ENCODE results near the gene ZNF189. TPM values are rescaled to one million over a fixed set of nuclear protein-coding genes. Genes with fewer than 3 reads are reported as not detected.

The ZNF189 gene
- total and polyA plus RNA-seq, 7 donors: 6.1 to 31.3 (median 10.5) TPM

DNA sequence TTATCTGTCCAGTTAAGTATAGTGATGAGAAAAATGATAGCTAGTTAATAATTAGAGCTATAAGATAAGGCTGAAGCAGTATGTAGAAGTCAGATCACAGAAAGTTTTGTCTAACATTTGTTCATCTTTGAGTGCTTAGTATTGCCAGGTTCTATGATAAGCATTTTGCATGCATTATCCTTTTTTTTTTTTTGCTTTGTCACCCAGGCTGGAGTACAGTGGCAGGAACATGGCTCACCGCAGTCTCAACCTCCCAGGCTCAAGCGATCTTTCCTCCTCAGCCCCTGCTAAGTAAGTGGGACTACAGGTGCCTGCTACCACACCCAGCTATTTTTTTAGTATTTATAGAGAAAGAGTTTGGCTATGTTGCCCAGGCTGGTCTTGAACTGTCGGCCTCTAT is 31.3 kb upstream of the ZNF189 start:
- no peaks in the 10 kb centered on the region for H3K27me3 ChIP-seq (ENCODE audit: insufficient read depth in 3 of 3, low read length in 2 of 3)
- TF ChIP-seq, protein P1, sequence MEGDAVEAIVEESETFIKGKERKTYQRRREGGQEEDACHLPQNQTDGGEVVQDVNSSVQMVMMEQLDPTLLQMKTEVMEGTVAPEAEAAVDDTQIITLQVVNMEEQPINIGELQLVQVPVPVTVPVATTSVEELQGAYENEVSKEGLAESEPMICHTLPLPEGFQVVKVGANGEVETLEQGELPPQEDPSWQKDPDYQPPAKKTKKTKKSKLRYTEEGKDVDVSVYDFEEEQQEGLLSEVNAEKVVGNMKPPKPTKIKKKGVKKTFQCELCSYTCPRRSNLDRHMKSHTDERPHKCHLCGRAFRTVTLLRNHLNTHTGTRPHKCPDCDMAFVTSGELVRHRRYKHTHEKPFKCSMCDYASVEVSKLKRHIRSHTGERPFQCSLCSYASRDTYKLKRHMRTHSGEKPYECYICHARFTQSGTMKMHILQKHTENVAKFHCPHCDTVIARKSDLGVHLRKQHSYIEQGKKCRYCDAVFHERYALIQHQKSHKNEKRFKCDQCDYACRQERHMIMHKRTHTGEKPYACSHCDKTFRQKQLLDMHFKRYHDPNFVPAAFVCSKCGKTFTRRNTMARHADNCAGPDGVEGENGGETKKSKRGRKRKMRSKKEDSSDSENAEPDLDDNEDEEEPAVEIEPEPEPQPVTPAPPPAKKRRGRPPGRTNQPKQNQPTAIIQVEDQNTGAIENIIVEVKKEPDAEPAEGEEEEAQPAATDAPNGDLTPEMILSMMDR (IDR thresholded peaks at IDR 0.05): no peak
- H3K4me1 ChIP-seq: no peaks in the 10 kb centered on the region
- ATAC-seq: no peak
- H3K9me3 ChIP-seq: no peaks in the 10 kb centered on the region
- no peak for DNase-seq
- H3K4me3 ChIP-seq: no peak overlapping the region
- H3K36me3 ChIP-seq (ENCODE audit: insufficient read depth in 1 of 2, low read depth in 1 of 2): no peaks in the 10 kb centered on the region
- intact Hi-C loops (cut with DNase I): no loop called here
- H3K27ac ChIP-seq: no peak overlapping the region
- WGBS, 3 donors: 91 to 95% (median 94%) methylated on average over 3 of the region's 3 CpGs

DNA sequence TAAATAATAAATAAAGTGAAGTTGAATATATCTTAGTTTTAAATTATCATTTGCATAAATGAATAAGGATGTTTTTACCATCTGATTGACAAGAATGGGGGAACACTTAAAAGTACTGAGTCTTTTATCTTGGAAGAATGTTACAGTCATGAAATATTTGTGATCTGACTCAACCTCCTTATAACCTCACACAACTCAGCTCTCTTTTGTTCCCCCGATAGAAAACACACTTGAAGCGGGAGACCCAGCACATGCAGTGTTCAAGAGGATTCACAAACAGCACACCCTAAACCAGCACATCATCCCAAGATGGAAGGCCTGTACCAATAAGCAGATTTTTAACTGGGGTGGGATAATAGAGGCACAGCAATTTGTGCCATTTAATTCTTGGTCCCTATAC is 29.4 kb upstream of the ZNF189 start:
- ATAC-seq (no peak), DNase-seq (no peak)
- Histone ChIP-seq H3K4me3 (no peak overlapping the region), H3K36me3 (ENCODE audit: insufficient read depth in 1 of 2, low read depth in 1 of 2) (no peaks in the 10 kb centered on the region), H3K9me3 (no peaks in the 10 kb centered on the region), H3K27ac (no peak overlapping the region), H3K4me1 (no peaks in the 10 kb centered on the region), H3K27me3 (ENCODE audit: insufficient read depth in 3 of 3, low read length in 2 of 3) (no peaks in the 10 kb centered on the region)
- intact Hi-C loops (cut with DNase I): no loop called here
- TF ChIP-seq, protein P1 (IDR thresholded peaks at IDR 0.05): no peak
- 89 to 92% (median 90%) methylated on average over 2 of the region's 2 CpGs for WGBS, 3 donors

DNA sequence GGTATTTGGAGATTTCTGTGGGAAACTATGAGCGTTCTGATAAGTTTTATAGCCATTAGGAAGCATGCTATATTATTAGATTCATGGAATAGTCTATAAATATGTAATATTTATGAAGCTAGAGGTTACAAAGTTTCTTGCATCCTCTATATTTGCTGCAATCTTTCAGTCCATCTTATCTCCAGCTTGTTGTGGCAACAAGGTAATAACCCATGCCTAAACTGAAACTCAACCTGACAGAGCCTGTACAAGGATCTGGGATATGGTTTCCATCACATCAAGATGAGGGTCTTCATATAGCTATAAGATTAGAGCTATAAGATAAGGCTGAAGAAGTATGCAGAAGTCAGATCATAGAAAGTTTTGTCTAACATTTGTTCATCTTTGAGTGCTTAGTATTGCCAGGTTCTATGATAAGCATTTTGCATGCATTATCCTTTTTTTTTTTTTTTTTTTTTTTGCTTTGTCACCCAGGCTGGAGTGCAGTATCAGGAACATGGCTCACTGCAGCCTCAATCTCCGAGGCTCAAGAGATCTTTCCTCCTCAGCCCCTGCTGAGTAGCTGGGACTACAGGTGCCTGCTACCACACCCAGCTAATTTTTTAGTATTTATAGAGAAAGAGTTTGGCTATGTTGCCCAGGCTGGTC is 28.6 kb upstream of the ZNF189 start:
- no peaks in the 10 kb centered on the region for H3K27me3 ChIP-seq (ENCODE audit: insufficient read depth in 3 of 3, low read length in 2 of 3)
- TF ChIP-seq, protein P1 (IDR thresholded peaks at IDR 0.05): no peak
- H3K36me3 ChIP-seq (ENCODE audit: insufficient read depth in 1 of 2, low read depth in 1 of 2): no peaks in the 10 kb centered on the region
- no peak for ATAC-seq
- 72 to 77% (median 76%) methylated on average over 2 of the region's 2 CpGs for WGBS, 3 donors
- H3K9me3 ChIP-seq: no peaks in the 10 kb centered on the region
- intact Hi-C loops (cut with DNase I): no loop called here
- H3K4me1 ChIP-seq: no peaks in the 10 kb centered on the region
- no peak for DNase-seq
- H3K4me3 ChIP-seq: no peak overlapping the region
- no peak overlapping the region for H3K27ac ChIP-seq

DNA sequence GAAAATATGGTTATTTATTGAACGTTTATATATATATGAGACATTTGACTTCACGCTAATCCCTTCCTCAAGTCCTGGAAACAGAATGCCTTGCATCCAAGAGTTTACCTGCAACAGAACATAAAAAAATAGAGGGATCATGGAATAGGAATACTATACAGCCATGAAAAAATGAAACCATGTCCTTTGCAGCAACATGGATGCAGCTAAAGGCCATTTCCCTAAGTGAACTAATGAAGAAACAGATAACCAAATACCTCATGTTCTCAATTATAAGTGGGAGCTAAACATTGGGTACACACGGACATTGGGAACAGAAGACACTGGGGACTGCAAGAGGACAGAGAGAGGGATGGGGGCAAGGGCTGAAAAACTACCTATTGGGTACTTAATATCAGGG is 26.8 kb upstream of the ZNF189 start:
- Histone ChIP-seq H3K4me3 (no peak overlapping the region), H3K27ac (no peak overlapping the region), H3K36me3 (ENCODE audit: insufficient read depth in 1 of 2, low read depth in 1 of 2) (no peaks in the 10 kb centered on the region), H3K9me3 (no peaks in the 10 kb centered on the region), H3K4me1 (no peaks in the 10 kb centered on the region), H3K27me3 (ENCODE audit: insufficient read depth in 3 of 3, low read length in 2 of 3) (no peaks in the 10 kb centered on the region)
- 93 to 96% (median 94%) methylated on average over 3 of the region's 3 CpGs for WGBS, 3 donors
- TF ChIP-seq, protein P1 (IDR thresholded peaks at IDR 0.05): no peak
- DNase-seq (no peak), ATAC-seq (no peak)
- intact Hi-C loops (cut with DNase I): no loop called here
